Gastroesophageal sphincter (tissue), 3 donors: Measurements from ENCODE around the gene EFL1.

Experiments
- CTCF ChIP-seq, 4 experiments: fragments of 200-600 bp in 2 of 4; fragments of 450-650 bp in 2 of 4; sonication (generic) in 1 of 4; IDR thresholded peaks; one replicate each; pipeline ENCODE4 v1.5.1; 2017 to 2019; ENCODE audit warnings: antibody characterized with exemption in 4 of 4, mild to moderate bottlenecking in 2 of 4, moderate library complexity in 2 of 4
- POLR2AphosphoS5 ChIP-seq: sonication (generic); formaldehyde crosslinking; IDR thresholded peaks from one replicate; pipeline ENCODE4 v1.6.1; 2017; ENCODE audit warnings: antibody characterized with exemption

DNA sequence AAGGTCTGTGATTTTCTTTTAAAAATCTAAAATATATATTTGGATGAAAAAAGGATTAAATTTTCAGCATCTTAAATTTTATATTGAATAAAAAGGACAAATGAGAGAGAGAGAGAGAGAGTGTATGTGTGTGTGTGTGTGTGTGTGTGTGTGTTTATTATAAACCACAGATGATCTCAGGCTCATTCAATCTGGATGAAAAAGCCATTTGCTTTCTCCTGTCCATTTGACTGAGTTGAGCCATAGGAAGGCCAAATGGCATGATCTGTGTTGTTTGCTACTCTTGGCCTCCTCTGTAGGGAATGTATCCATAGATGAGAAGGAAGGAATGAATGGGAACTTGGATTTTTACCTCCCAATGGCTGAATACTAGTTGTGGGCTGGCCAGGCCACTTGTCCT lies 124.2 kb downstream of the EFL1 start:
- TF ChIP-seq CTCF (IDR thresholded peaks at IDR 0.05) (no peak), POLR2AphosphoS5 (no peak)
